Prostate gland (tissue), 2 donors: ENCODE results near the gene SWSAP1.

ENCODE experiments used
- POLR2A ChIP-seq: fragments of 450-650 bp; IDR thresholded peaks from one replicate; pipeline ENCODE4 v1.6.1; 2016; ENCODE audit warnings: antibody characterized with exemption, mild to moderate bottlenecking
- POLR2AphosphoS5 ChIP-seq: sonication (generic); formaldehyde crosslinking; IDR thresholded peaks from one replicate; pipeline ENCODE4 v1.6.1; 2017; ENCODE audit warnings: antibody characterized with exemption
- TF ChIP-seq, protein P1 (sequence below), 4 experiments: fragments of 200-600 bp in 2 of 4; fragments of 450-650 bp in 2 of 4; sonication (generic) in 2 of 4; IDR thresholded peaks; 1 replicate in 3 of 4; 2 replicates in 1 of 4; pipeline ENCODE4 v1.5.1; 2016 to 2019; ENCODE audit warnings: antibody characterized with exemption in 4 of 4, mild to moderate bottlenecking in 2 of 4, moderate library complexity in 2 of 4

DNA sequence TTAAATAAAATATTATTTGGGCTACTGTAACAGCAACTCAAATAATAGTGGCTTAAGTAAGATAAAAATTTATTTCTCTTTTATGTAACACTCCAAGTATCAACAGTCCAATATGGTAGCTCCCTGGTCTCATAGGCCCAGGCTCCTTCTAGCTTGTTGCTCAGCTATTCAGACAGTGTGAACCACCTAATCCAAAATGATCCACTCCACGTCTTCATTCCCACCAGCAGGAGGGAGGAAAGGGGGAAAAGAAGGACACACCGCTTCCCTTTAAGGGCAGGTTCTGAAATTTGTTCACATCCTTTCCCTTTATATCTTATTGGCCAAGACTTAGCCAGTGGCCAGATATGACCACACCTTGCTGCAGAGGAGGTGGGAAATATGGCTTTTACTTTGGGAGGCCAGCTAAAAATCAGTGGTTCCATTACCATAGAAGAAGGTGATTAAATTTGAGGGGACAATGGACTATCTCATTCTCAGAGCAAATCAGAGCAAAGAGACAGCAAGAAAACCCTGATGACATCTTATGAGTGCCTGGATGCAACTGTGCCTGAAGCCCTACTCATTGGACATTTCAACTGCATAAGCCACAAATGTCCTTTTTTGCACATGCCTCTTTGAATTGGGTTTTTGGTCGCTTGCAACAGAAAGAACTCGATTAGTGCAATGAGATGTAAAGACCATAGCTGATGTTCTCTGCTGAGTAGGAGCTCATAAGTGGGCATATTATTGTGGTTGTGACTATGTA lies 16.6 kb downstream of the SWSAP1 start:
- TF ChIP-seq, protein P1, sequence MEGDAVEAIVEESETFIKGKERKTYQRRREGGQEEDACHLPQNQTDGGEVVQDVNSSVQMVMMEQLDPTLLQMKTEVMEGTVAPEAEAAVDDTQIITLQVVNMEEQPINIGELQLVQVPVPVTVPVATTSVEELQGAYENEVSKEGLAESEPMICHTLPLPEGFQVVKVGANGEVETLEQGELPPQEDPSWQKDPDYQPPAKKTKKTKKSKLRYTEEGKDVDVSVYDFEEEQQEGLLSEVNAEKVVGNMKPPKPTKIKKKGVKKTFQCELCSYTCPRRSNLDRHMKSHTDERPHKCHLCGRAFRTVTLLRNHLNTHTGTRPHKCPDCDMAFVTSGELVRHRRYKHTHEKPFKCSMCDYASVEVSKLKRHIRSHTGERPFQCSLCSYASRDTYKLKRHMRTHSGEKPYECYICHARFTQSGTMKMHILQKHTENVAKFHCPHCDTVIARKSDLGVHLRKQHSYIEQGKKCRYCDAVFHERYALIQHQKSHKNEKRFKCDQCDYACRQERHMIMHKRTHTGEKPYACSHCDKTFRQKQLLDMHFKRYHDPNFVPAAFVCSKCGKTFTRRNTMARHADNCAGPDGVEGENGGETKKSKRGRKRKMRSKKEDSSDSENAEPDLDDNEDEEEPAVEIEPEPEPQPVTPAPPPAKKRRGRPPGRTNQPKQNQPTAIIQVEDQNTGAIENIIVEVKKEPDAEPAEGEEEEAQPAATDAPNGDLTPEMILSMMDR (IDR thresholded peaks at IDR 0.05) = no peak
- TF ChIP-seq POLR2A (no peak), POLR2AphosphoS5 (no peak)
